ENCODE results near the gene PLXNC1.

Gene PLXNC1

GRCh38 chr12:94157981-94158411, 9.6 kb downstream of the PLXNC1 start:
- no peak for DNase-seq (ENCODE audit: low spot score)

GRCh38 chr12:94158666-94159065, 10.3 kb downstream of the PLXNC1 start:
- no peak for DNase-seq (ENCODE audit: low spot score)

GRCh38 chr12:94162108-94162507, 13.7 kb downstream of the PLXNC1 start:
- DNase-seq (ENCODE audit: low spot score), result no peak

- DNase-seq (ENCODE audit: low spot score), result no peak
Observed at GRCh38 chr12:94163850-94164249, 15.5 kb downstream of the PLXNC1 start.

- no peak for DNase-seq (ENCODE audit: low spot score)
Observed at GRCh38 chr12:94165138-94165537, 16.8 kb downstream of the PLXNC1 start.

GRCh38 chr12:94165670-94166364, 17.4 kb downstream of the PLXNC1 start:
- DNase-seq (ENCODE audit: low spot score), result no peak

GRCh38 chr12:94167071-94167755, 18.8 kb downstream of the PLXNC1 start:
- no peak for DNase-seq (ENCODE audit: low spot score)

GRCh38 chr12:94167756-94168416, 19.5 kb downstream of the PLXNC1 start:
- no peak for DNase-seq (ENCODE audit: low spot score)

- DNase-seq (ENCODE audit: low spot score), result no peak
Observed at GRCh38 chr12:94169495-94169894, 21.1 kb downstream of the PLXNC1 start.

- no peak for DNase-seq (ENCODE audit: low spot score)
Observed at GRCh38 chr12:94169966-94170689, 21.8 kb downstream of the PLXNC1 start.

- no peak for DNase-seq (ENCODE audit: low spot score)
Observed at GRCh38 chr12:94170690-94171594, 22.6 kb downstream of the PLXNC1 start.

- DNase-seq (ENCODE audit: low spot score), result no peak
Observed at GRCh38 chr12:94171595-94171930, 23.2 kb downstream of the PLXNC1 start.

- DNase-seq (ENCODE audit: low spot score), result no peak
Observed at GRCh38 chr12:94172031-94172430, 23.7 kb downstream of the PLXNC1 start.

- DNase-seq (ENCODE audit: low spot score), result peak; percentile 33
Observed at GRCh38 chr12:94172973-94173372, 24.6 kb downstream of the PLXNC1 start.

GRCh38 chr12:94173660-94174265, 25.4 kb downstream of the PLXNC1 start:
- DNase-seq (ENCODE audit: low spot score), result no peak

- no peak for DNase-seq (ENCODE audit: low spot score)
Observed at GRCh38 chr12:94174576-94174975, 26.2 kb downstream of the PLXNC1 start.

GRCh38 chr12:94175763-94176668, 27.6 kb downstream of the PLXNC1 start:
- DNase-seq (ENCODE audit: low spot score), result no peak

GRCh38 chr12:94178054-94178453, 29.7 kb downstream of the PLXNC1 start:
- no peak for DNase-seq (ENCODE audit: low spot score)

- no peak for DNase-seq (ENCODE audit: low spot score)
Observed at GRCh38 chr12:94178882-94179281, 30.5 kb downstream of the PLXNC1 start.

GRCh38 chr12:94179723-94180122, 31.3 kb downstream of the PLXNC1 start:
- DNase-seq (ENCODE audit: low spot score), result no peak
